Fibroblast of skin of left quadriceps (primary cell): ENCODE measurements around the gene PITRM1.

ENCODE experiments used
- DNase-seq, 2 experiments: peaks; one replicate each; pipeline ENCODE4 v3.0.0-alpha.2; 2013; ENCODE audit warnings: low read depth in 2 of 2

Gene PITRM1

GRCh38 chr10:3139216-3139910 lies 33.2 kb downstream of the PITRM1 start:
- DNase-seq: no peak

- no peak for DNase-seq
Measured at GRCh38 chr10:3137958-3138726, 34.4 kb downstream of the PITRM1 start.

- peak; percentile 14 to 15 for DNase-seq
Measured at GRCh38 chr10:3136763-3137611, 35.6 kb downstream of the PITRM1 start.

DNA sequence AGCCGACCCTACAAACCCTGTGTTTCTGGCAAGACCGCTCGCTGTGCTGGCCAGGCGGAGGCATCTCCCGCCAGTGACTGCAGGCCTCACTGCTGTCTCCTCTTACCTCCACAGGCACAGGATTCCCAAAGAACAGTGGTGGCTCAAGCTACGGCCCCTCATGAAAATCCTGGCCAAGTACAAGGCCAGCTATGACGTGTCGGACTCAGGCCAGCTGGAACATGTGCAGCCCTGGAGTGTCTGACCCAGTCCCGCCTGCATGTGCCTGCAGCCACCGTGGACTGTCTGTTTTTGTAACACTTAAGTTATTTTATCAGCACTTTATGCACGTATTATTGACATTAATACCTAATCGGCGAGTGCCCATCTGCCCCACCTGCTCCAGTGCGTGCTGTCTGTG lies 36.2 kb downstream of the PITRM1 start:
- no peak for DNase-seq

GRCh38 chr10:3135006-3135405 lies 37.6 kb downstream of the PITRM1 start:
- no peak for DNase-seq

DNA sequence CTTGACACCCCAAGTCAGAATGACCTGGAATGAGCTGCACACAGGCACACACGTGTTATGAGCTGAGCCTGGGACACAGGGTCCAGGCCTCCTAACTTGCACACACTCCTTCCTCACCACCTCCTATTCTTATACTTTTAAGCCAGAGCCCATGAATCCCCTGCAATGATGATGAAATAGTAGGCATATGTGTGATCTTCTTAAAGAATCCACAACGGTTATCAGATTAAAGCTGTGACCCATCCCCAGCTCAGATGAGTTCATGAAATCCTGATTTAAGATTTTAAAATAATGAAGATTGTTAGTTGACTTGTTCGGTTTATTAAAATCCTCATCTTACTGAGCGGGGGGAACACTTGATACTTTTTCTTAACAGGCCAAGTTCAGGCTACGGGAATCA lies 38.6 kb downstream of the PITRM1 start:
- DNase-seq: no peak

DNA sequence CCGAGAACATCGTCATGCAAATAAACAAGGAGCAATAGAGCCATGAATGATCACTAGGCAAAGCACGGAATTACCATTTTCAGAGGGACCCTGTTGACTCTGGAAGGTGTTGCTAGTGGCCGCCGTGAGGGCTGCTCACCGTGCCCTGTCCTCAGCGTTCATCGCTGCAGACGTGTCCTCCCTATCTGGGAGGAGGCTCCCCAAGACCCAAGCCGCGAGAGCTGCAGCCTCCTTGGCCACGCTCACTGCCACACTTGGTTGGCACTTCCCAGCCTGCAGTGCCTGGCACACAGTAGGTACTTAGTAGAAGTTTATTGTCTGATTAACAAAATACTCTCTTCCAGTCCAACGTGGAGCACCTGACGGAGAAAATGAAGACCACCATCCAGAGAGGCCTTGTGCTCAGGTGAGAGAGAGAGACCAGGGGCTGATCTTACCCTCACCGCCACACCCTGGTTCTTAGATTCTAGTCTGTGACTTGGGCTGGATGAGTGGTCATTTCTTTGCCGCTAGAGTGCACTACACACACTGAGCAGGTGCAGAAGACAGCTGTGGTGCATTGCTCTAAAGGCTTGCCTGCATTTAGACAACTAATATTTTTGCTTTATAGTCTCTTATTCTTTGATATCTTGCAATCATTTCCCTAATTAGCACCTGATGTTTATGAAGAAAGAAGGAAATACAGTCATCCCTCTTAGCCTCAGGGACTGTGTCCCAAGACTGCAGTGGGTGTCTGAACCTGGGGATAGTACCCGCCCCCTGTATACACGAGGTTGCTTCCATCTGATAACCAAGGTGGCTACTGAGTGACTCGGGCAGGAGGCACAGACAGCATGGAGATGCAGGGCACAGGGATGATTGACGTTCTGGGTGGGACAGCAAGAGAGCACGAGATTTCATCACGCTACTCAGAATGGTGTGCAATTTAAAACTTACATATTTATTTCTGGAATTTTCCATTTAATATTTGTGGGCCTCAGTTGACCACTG lies 40.3 kb downstream of the PITRM1 start:
- DNase-seq: no peak

DNA sequence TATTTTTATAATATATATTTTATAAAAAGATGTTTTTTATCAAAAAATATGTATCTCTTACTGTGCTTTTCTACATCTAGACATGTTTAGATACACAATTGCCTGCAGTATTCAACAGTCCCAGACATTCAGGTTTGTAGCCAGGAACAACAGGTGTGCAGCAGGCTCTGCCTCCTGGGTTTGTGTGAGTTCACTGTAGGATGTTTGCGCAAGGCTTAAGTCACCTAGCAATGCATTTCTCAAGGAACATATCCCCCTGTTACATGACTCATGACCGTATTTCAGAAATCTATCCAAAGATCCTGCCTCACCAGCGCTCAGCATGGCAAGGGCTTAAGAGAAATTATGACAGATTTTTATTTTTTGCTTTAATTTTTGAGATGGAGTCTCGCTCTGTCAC lies 41.5 kb downstream of the PITRM1 start:
- DNase-seq: no peak

DNA sequence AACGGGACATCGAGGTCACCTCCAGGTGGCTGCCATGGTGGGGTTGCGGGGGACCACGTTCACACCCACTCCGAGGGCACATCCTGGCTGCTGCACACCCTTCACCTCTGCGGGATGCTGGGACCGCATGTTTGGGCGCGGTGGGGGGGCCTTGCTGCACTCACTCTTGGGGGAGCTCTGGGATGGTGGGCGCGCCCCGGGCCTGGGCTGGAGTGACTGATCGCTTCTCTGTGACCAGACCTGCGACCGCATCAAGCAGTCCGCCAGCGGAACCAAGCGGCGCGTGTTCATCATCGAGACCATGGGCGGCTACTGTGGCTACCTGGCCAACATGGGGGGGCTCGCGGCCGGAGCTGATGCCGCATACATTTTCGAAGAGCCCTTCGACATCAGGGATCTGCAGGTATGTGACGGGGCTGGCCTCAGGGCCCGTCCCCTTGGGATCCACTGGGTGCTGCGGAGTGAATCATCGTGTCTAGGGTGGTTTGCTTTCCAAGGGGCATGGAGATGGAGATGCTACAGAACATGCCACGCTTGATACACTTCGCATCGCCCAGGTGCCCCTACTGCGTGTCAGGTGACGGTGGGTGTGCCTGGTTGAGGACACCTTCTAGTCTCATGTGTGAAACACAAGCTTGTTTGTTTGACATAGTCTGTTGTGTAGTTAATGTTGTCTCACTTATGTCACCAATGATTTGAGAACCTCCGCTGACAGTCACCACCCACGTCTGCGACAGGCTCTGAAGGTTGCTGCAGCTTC lies 42.8 kb downstream of the PITRM1 start:
- no peak for DNase-seq

DNA sequence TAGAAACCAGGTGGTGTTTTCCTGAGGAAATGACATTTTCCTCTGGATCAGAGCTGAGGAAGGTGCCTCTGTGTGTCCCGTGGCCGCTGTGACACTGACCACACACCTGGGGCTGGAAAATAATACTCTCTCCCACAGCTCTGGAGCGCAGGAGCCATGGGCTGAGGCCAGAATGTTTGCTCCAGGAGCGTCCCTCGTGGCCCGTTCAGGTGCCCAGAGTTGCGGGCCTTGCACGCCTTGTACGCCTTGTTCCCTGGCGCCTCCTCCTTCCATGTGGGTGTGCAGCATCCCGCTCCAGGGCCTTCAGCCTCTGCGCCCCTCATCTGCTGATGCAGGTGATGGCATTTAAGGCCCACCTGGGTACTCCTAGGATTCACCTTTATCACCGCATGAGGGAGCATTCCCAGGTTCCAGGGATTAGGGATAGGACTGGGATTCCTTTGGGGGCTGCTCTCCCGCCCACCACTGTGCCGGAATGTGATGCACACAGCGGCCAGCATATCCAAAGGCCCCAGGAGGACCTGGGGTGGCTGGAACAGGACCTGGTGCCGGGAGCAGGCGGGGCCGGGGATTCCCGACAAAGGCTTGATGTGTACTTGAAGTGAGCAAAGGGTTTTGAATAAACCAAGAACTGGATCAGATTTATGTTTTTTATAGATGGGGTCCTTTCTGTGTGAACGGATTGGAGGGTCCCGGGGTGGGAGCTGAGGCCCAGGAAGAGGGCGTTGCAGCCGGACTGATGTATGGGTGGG lies 44.0 kb downstream of the PITRM1 start:
- DNase-seq: no peak

GRCh38 chr10:3127921-3128320 lies 44.7 kb downstream of the PITRM1 start:
- no peak for DNase-seq

GRCh38 chr10:3126741-3127346 lies 45.7 kb downstream of the PITRM1 start:
- DNase-seq: no peak

- DNase-seq: no peak
Measured at GRCh38 chr10:3126249-3126648, 46.3 kb downstream of the PITRM1 start.

DNA sequence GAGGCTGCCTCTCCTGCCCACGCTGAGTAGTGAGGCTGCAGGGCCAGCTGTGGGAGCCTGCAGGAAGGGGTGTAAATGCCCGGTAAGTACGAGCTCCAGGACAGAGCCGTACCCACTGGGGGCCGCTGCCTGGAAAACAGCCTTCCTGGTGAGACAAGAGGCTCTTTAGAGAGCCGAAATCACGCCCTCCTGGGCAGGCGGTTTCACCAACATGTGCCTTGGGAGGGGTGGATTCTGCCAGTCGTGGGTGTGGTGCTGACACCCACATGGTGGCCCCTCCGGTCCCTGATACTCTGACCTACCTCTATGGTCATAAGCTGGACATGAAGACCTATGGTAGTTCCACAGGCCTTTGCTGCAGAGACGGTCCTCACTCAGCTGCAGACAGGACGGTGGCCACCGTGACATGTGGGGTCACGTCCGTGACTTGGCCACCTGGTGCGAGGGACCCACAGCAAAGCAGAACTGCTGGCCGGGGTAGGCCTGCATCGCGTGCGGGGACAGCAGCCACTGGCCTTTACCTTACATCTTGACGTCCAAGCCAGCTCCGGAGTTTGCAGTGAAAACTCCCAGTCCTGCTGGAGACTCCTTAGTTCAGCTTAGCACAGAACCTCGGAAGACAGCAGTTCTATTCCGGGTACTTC lies 46.9 kb downstream of the PITRM1 start:
- no peak for DNase-seq

DNA sequence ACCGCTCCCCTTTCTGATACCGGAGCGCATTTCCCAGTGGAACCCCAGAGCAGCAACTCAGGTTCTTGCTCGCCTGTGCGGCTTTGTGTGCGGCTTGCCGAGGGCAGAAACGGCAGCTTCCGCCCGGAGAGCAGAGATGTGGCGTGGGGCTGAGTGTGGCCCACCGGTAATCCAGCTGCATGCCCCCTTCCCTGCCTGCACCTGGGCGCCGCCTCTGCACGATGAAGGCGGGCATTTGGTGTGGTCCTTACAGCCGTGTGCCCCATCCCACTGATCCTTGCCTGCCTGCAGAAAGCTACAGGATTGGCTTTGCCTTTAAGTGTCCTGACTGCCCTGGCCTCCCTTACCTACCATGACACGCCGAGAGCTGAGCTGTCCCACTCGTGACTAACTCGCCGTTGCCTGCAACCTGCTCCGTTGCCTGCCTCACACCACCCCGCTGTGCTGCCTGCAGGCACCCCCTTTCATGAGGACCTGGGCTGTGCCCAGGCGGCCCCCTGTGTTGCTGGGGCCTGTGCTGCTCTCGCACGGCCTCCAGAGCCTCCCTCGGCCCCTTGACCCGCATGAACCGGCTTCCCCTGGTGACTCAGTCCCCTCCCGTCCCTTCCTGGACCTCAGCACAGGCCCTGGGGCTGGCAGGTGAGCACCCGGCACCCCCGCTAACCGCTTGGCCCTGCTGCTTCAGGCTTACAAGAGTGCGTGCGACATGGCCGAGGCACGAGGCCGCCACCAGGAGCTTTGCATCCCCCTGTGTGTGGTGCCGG lies 48.0 kb downstream of the PITRM1 start:
- DNase-seq: no peak

- no peak for DNase-seq
Measured at GRCh38 chr10:3123571-3124411, 48.8 kb downstream of the PITRM1 start.
